Stomach (tissue), 9 donors: ENCODE data around the gene ANKRD11. TPM values are rescaled to one million over a fixed set of nuclear protein-coding genes. Genes with fewer than 3 reads are reported as not detected.

Experiments
- DNase-seq, 2 donors: peaks; one replicate each; pipeline versions ENCODE4 v3.0.0 to v3.0.0-alpha.2; 2013 to 2019
- H3K27ac ChIP-seq, 5 donors: fragments of 200-600 bp in 4 of 5; sonication (generic) in 4 of 5; one replicate each; pipeline ENCODE4 v1.5.1; 2013 to 2019; ENCODE audit warnings: mild to moderate bottlenecking in 1 of 5, moderate library complexity in 1 of 5
- H3K27me3 ChIP-seq, 3 donors: fragments of 200-600 bp; sonication (generic); one replicate each; pipeline ENCODE4 v1.5.1; 2017 to 2019; ENCODE audit warnings: mixed run types in 1 of 3
- H3K36me3 ChIP-seq, 4 donors: fragments of 200-600 bp; sonication (generic); 1 replicate in 3 of 4; 2 replicates in 1 of 4; pipeline ENCODE4 v1.5.1; 2016 to 2019
- H3K4me1 ChIP-seq, 4 donors: fragments of 200-600 bp; sonication (generic); one replicate each; pipeline ENCODE4 v1.5.1; 2016 to 2019
- H3K4me3 ChIP-seq, 4 donors: fragments of 200-600 bp; sonication (generic) in 3 of 4; one replicate each; pipeline ENCODE4 v1.5.1; 2016 to 2019; ENCODE audit warnings: mild to moderate bottlenecking in 1 of 4
- H3K9me3 ChIP-seq, 4 donors: fragments of 200-600 bp; sonication (generic); one replicate each; pipeline ENCODE4 v1.5.1; 2016 to 2019
- EP300 ChIP-seq: sonication (generic); formaldehyde crosslinking; IDR thresholded peaks from one replicate; pipeline ENCODE4 v1.6.1; 2017; ENCODE audit warnings: antibody characterized with exemption
- POLR2A ChIP-seq, 4 donors: fragments of 450-650 bp; IDR thresholded peaks; one replicate each; pipeline ENCODE4 v1.6.1; 2016; ENCODE audit warnings: antibody characterized with exemption in 4 of 4, control low read depth in 2 of 4, mild to moderate bottlenecking in 1 of 4, moderate library complexity in 1 of 4
- POLR2AphosphoS5 ChIP-seq, 3 donors: sonication (generic); formaldehyde crosslinking; IDR thresholded peaks; one replicate each; pipeline ENCODE4 v1.6.1; 2016; ENCODE audit warnings: antibody characterized with exemption in 3 of 3
- WGBS, 5 donors: extraction: QIAGEN DNeasy Blood & Tissue Kit in 3 of 5; methylation state at CpG; one replicate each; pipeline versions ENCODE4 v1.1.5 to v1.1.7; 2013 to 2018; 5-methylcytosine and 5-hydroxymethylcytosine counted together
- intact Hi-C: fragments of 100-400 bp; cut with DNase I; formaldehyde crosslinking; loops from one replicate; pipeline ENCODE4 v1.15.1; 2023; ENCODE audit warnings: low total_unique reads
- polyA plus RNA-seq, 3 donors: library from polyadenylated mRNA; stranded (reverse); fragments of 200-250 nt; gene quantifications; one replicate each; pipeline ENCODE4 v1.2.3, GENCODE V29; 2013
- total RNA-seq, 5 donors: library from RNA; depleted of rRNA; stranded (reverse); fragments of >200 nt; gene quantifications; one replicate each; pipeline versions ENCODE4 v1.1.0 to v1.2.3, GENCODE V29; 2014 to 2016
- TF ChIP-seq, protein P1 (sequence below), 7 experiments: fragments of 450-650 bp in 4 of 7; fragments of 200-600 bp in 3 of 7; sonication (generic) in 3 of 7; IDR thresholded peaks; one replicate each; pipeline ENCODE4 v1.5.1; 2016 to 2019; ENCODE audit warnings: antibody characterized with exemption in 7 of 7, control low read depth in 2 of 7, mild to moderate bottlenecking in 1 of 7
- donor health status: healthy with polysubstance abuse.
- donor health status: Bipolar disorder and iron deficiency.
- donor health status: healthy.

Gene ANKRD11
- total and polyA plus RNA-seq, 8 donors: 25.4 to 350 (median 88.7) TPM

GRCh38 chr16:89484923-89485679 lies 5.3 kb downstream of the ANKRD11 start:
- Histone ChIP-seq H3K27ac (peak overlapping the region in 4 of 5 donors; percentile 10 to 49 (median 18)), H3K9me3 (no peaks in the 10 kb centered on the region), H3K27me3 (no peaks in the 10 kb centered on the region), H3K4me3 (no peak overlapping the region), H3K4me1 (peaks cover 56 to 90% (median 80%) of the 10 kb centered on the region in 4 donors), H3K36me3 (no peaks in the 10 kb centered on the region)
- TF ChIP-seq POLR2AphosphoS5 (IDR thresholded peaks at IDR 0.05) (no peak), POLR2A (IDR thresholded peaks at IDR 0.05) (no peak), EP300 (no peak)
- TF ChIP-seq, protein P1, sequence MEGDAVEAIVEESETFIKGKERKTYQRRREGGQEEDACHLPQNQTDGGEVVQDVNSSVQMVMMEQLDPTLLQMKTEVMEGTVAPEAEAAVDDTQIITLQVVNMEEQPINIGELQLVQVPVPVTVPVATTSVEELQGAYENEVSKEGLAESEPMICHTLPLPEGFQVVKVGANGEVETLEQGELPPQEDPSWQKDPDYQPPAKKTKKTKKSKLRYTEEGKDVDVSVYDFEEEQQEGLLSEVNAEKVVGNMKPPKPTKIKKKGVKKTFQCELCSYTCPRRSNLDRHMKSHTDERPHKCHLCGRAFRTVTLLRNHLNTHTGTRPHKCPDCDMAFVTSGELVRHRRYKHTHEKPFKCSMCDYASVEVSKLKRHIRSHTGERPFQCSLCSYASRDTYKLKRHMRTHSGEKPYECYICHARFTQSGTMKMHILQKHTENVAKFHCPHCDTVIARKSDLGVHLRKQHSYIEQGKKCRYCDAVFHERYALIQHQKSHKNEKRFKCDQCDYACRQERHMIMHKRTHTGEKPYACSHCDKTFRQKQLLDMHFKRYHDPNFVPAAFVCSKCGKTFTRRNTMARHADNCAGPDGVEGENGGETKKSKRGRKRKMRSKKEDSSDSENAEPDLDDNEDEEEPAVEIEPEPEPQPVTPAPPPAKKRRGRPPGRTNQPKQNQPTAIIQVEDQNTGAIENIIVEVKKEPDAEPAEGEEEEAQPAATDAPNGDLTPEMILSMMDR (IDR thresholded peaks at IDR 0.05): no peak
- intact Hi-C loops: loop anchor here (10.0 kb wide), 1 partner anchor 140 kb away; no protein-coding TSS in a partner anchor
- peak in 1 of 2 donors; percentile 35 for DNase-seq
- 51 to 65% (median 60%) methylated on average over 11 of the region's 11 CpGs for WGBS, 5 donors

GRCh38 chr16:89484041-89484501 lies 6.3 kb downstream of the ANKRD11 start:
- Histone ChIP-seq H3K36me3 (no peaks in the 10 kb centered on the region), H3K4me1 (peaks cover 61 to 100% (median 85%) of the 10 kb centered on the region in 4 donors), H3K27me3 (no peaks in the 10 kb centered on the region), H3K9me3 (no peaks in the 10 kb centered on the region), H3K27ac (peak overlapping the region in 2 of 5 donors; percentile 15 to 49), H3K4me3 (no peak overlapping the region)
- no peak for TF ChIP-seq POLR2AphosphoS5 (IDR thresholded peaks at IDR 0.05)
- TF ChIP-seq, protein P1 (IDR thresholded peaks at IDR 0.05): no peak
- no peak for TF ChIP-seq EP300
- TF ChIP-seq POLR2A (IDR thresholded peaks at IDR 0.05): no peak
- 69 to 86% (median 82%) methylated on average over 5 of the region's 5 CpGs for WGBS, 5 donors
- DNase-seq: no peak
- intact Hi-C loops: loop anchor here (10.0 kb wide), 1 partner anchor 139 kb away; no protein-coding TSS in a partner anchor

DNA sequence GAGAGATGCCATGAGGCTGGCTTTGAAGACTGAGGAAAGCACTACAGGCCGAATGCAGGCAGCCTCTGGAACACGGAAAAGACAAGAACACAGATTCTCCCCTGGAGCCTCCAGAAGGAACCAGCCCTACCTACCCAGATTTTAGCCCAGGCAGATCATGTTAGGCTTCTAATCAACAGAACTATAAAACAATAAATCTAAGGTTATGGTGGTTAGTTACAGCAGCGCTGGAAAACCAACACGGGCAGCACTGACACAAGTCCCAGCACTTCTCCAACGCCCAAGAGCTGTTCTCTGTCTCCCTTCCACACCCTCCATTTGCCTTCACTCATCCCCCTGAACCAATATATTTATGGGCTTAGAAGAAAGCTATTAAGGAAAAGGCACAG lies 7.5 kb downstream of the ANKRD11 start:
- Histone ChIP-seq H3K4me1 (peaks cover 59 to 100% (median 86%) of the 10 kb centered on the region in 4 donors), H3K4me3 (no peak overlapping the region), H3K9me3 (no peaks in the 10 kb centered on the region), H3K27ac (peak overlapping the region in 2 of 5 donors; percentile 36 to 47), H3K36me3 (no peaks in the 10 kb centered on the region), H3K27me3 (no peaks in the 10 kb centered on the region)
- TF ChIP-seq POLR2A (IDR thresholded peaks at IDR 0.05): no peak
- TF ChIP-seq POLR2AphosphoS5 (IDR thresholded peaks at IDR 0.05): no peak
- TF ChIP-seq, protein P1 (IDR thresholded peaks at IDR 0.05): no peak
- no peak for TF ChIP-seq EP300
- WGBS, 5 donors: 61 to 80% (median 66%) methylated on average over 5 of the region's 5 CpGs
- intact Hi-C loops: loop anchor here (10.0 kb wide), 1 partner anchor 138 kb away; no protein-coding TSS in a partner anchor
- no peak for DNase-seq

- intact Hi-C loops: loop anchor here (10.0 kb wide), 1 partner anchor 137 kb away; no protein-coding TSS in a partner anchor
- DNase-seq: peak in 1 of 2 donors; percentile 56
- TF ChIP-seq, protein P1 (IDR thresholded peaks at IDR 0.05): no peak
- no peak for TF ChIP-seq EP300
- TF ChIP-seq POLR2A (IDR thresholded peaks at IDR 0.05): no peak
- TF ChIP-seq POLR2AphosphoS5 (IDR thresholded peaks at IDR 0.05): no peak
- Histone ChIP-seq H3K9me3 (no peaks in the 10 kb centered on the region), H3K27ac (peak overlapping the region in 2 of 5 donors; percentile 36 to 47), H3K36me3 (no peaks in the 10 kb centered on the region), H3K27me3 (no peaks in the 10 kb centered on the region), H3K4me1 (peaks cover 65 to 100% (median 85%) of the 10 kb centered on the region in 4 donors), H3K4me3 (no peak overlapping the region)
- WGBS, 5 donors: 35 to 62% (median 44%) methylated on average over 14 of the region's 14 CpGs
Measured at GRCh38 chr16:89482150-89482816, 8.1 kb downstream of the ANKRD11 start.
